MM.1S (cell line): ENCODE results near the gene STK16.
A peak's percentile ranks its signal among the peaks of the same experiment; 100 is the strongest.

Source experiments
- DNase-seq: peaks from one replicate; pipeline ENCODE4 v3.0.0-alpha.2; 2015
- H2AFZ ChIP-seq: fragments of 300-600 bp; sonication (generic); 2 replicates; pipeline ENCODE4 v1.6.0; 2016; ENCODE audit warnings: antibody characterized with exemption, low read length
- H3F3A ChIP-seq: fragments of 300-600 bp; sonication (generic); 2 replicates; pipeline ENCODE4 v1.6.1; 2016; ENCODE audit warnings: mild to moderate bottlenecking, antibody characterized with exemption, low read length, moderate library complexity, mixed read lengths; ENCODE audit not compliant: insufficient read depth
- H3K27ac ChIP-seq: fragments of 300-600 bp; sonication (generic); 2 replicates; pipeline ENCODE4 v1.5.1; 2016; ENCODE audit warnings: mild to moderate bottlenecking, low read length
- H3K27me3 ChIP-seq: fragments of 300-600 bp; sonication (generic); replicated peaks from 2 replicates; pipeline ENCODE4 v1.6.0; 2016; ENCODE audit warnings: low read length; ENCODE audit not compliant: insufficient read depth
- H3K36me3 ChIP-seq: fragments of 300-600 bp; sonication (generic); replicated peaks from 2 replicates; pipeline ENCODE4 v1.6.1; 2016; ENCODE audit warnings: mild to moderate bottlenecking, low read length, mixed read lengths; ENCODE audit not compliant: insufficient read depth
- H3K4me1 ChIP-seq: fragments of 300-600 bp; sonication (generic); 2 replicates; pipeline ENCODE4 v1.6.1; 2016; ENCODE audit warnings: low read length, mixed read lengths
- H3K4me2 ChIP-seq: fragments of 300-600 bp; sonication (generic); 2 replicates; pipeline ENCODE4 v1.6.0; 2016; ENCODE audit warnings: low read depth, low read length
- H3K4me3 ChIP-seq: fragments of 300-600 bp; sonication (generic); 2 replicates; pipeline ENCODE4 v1.5.1; 2016; ENCODE audit warnings: low read length, mixed read lengths
- H3K79me2 ChIP-seq: fragments of 300-600 bp; sonication (generic); 2 replicates; pipeline ENCODE4 v1.6.1; 2016; ENCODE audit warnings: mixed run types, low read length, mixed read lengths
- H3K9ac ChIP-seq: fragments of 300-600 bp; sonication (generic); 2 replicates; pipeline ENCODE4 v1.6.1; 2016; ENCODE audit warnings: low read length, mixed read lengths
- H3K9me2 ChIP-seq: fragments of 300-600 bp; sonication (generic); replicated peaks from 2 replicates; pipeline ENCODE4 v1.6.1; 2016; ENCODE audit warnings: mild to moderate bottlenecking, low read length, mixed read lengths; ENCODE audit not compliant: insufficient read depth
- H3K9me3 ChIP-seq: fragments of 300-600 bp; sonication (generic); replicated peaks from 2 replicates; pipeline ENCODE4 v1.6.1; 2016; ENCODE audit warnings: mild to moderate bottlenecking, low read length, mixed read lengths; ENCODE audit not compliant: insufficient read depth
- H4K20me1 ChIP-seq: fragments of 300-600 bp; sonication (generic); 2 replicates; pipeline ENCODE4 v1.6.1; 2016; ENCODE audit warnings: mild to moderate bottlenecking, low read length, moderate library complexity, mixed read lengths; ENCODE audit not compliant: insufficient read depth
- EZH2 ChIP-seq: fragments of 300-600 bp; sonication (generic); optimal IDR thresholded peaks from 2 replicates; pipeline ENCODE3; 2017; ENCODE audit warnings: low read depth, mild to moderate bottlenecking, antibody characterized with exemption, low read length, mixed read lengths
- EZH2phosphoT487 ChIP-seq: fragments of 300-600 bp; sonication (generic); IDR thresholded peaks from 2 replicates; pipeline ENCODE4 v1.6.1; 2018; ENCODE audit warnings: antibody characterized with exemption, low read length
- TF ChIP-seq, protein P1 (sequence below): fragments of 300-600 bp; sonication (generic); IDR thresholded peaks from 2 replicates; pipeline ENCODE4 v1.5.1; 2016; ENCODE audit warnings: antibody characterized with exemption, low read length, mixed read lengths

Gene STK16, protein sequence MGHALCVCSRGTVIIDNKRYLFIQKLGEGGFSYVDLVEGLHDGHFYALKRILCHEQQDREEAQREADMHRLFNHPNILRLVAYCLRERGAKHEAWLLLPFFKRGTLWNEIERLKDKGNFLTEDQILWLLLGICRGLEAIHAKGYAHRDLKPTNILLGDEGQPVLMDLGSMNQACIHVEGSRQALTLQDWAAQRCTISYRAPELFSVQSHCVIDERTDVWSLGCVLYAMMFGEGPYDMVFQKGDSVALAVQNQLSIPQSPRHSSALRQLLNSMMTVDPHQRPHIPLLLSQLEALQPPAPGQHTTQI

DNA sequence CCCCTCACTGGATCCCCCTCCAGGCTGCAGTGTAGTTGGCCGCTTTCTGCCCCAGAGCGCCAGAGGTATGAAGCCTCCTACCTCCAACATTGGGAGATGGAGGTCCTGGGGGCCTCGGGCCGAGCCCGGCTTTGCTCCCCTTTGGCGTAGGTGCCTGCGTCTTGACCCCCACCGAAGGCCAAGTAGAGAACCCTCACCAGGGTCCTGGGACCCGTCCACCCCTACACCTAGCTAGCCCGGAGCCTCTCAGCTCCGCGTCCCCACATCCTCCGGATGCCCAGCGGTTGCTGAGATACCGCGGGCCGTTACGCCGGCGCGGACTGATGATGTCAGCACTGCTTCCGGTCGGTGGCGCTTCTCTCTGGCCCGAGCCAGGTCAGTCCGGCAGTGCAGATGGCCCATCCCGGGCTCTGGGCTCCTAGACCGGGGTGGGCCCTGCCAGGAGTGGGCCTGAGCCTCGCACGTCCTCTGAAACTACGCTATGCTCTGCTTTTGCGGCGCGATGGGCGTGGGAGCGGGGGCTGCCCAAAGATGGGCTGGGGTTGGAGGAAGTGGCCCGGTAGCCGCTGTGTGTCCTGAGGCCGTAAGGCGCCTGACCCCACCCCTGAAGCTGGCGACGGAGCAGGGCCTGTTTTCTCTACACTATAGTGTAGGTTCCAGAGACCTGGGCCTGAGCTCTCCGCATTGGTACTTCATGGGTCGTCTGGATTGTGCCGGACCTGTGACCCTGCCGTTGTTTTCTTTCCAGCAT, at the start of gene STK16, which contains the start of gene GLB1L:
Gene STK16 (plus strand): TSS at position 332 of the 751 bp plus-strand sequence. CDS start 521 bp downstream, outside the sequence.
Gene GLB1L (minus strand): TSS at position 297 of the 751 bp plus-strand sequence. CDS start 1,871 bp downstream, outside the sequence.
- no peaks in the 10 kb centered on the region for H3K27me3 ChIP-seq
- peak within 1 kb of the TSS; percentile 94 for H3K4me2 ChIP-seq
- 0 out of 2 replicates have a peak, but pooled peaks cover 1% of the 10 kb centered on the region for H3K36me3 ChIP-seq
- H3K4me1 ChIP-seq = peaks cover 44% of the 10 kb centered on the region
- TF ChIP-seq, protein P1, sequence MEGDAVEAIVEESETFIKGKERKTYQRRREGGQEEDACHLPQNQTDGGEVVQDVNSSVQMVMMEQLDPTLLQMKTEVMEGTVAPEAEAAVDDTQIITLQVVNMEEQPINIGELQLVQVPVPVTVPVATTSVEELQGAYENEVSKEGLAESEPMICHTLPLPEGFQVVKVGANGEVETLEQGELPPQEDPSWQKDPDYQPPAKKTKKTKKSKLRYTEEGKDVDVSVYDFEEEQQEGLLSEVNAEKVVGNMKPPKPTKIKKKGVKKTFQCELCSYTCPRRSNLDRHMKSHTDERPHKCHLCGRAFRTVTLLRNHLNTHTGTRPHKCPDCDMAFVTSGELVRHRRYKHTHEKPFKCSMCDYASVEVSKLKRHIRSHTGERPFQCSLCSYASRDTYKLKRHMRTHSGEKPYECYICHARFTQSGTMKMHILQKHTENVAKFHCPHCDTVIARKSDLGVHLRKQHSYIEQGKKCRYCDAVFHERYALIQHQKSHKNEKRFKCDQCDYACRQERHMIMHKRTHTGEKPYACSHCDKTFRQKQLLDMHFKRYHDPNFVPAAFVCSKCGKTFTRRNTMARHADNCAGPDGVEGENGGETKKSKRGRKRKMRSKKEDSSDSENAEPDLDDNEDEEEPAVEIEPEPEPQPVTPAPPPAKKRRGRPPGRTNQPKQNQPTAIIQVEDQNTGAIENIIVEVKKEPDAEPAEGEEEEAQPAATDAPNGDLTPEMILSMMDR = no peak
- TF ChIP-seq EZH2phosphoT487 (no peak), EZH2 (no peak)
- H3K27ac ChIP-seq = peak within 1 kb of the TSS; percentile 62; the same call in 1 of the 2 replicates
- peak within 1 kb of the TSS; percentile 89 for H3K4me3 ChIP-seq
- peaks cover 29% of the 10 kb centered on the region for H3F3A ChIP-seq
- H3K9me3 ChIP-seq = no peaks in the 10 kb centered on the region
- no peaks in the 10 kb centered on the region for H3K9me2 ChIP-seq
- peak within 1 kb of the TSS; percentile 57 for H2AFZ ChIP-seq
- H4K20me1 ChIP-seq = no peaks in the 10 kb centered on the region
- peak within 1 kb of the TSS; percentile 93 for H3K9ac ChIP-seq
- H3K79me2 ChIP-seq = peaks cover 33% of the 10 kb centered on the region
- DNase-seq = peak; percentile 95

DNA sequence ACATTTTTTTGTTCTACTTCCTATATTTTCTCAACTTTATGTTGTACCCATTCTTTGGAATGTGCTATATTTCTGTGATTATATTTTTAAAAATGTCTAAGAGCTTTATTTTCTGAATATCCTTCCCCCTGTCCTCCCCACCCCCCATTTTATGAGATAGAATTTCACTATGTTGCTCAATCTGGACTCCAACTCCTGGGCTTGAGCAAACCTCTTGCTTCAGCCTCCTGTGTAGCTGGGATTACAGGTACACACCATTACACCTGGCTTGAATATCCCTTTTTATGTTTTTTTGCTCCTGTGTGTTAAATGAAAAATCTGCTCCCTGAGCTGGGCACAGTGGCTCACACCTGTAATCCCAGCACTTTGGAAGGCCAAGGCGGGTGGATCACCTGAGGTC, 47.9 kb upstream of the STK16 start:
- H3K9me3 ChIP-seq = no peaks in the 10 kb centered on the region
- no peak for TF ChIP-seq EZH2phosphoT487
- TF ChIP-seq, protein P1 = no peak
- no peak for TF ChIP-seq EZH2

DNA sequence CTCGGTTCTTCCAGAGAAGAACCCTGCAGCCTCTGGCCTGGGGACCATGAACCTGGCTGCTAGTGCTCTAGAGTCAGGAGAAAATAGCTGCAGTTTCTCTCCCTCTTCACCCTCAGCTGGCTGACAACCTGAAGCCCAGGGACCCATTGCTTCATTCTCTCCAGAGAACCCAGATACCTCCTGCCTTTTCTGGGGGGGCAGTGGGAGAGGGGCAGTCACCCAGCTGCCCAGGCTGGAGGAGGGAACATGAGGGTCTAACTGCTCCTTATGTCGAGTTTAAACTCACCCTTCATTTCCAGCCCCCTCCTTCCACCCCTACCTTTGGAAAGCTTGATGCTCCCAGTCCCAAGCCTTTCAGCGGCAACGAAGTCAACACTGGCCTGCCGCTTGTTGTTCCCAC, 46.3 kb upstream of the STK16 start:
- H3K4me2 ChIP-seq = no peak overlapping the region
- H3K27ac ChIP-seq = no peak overlapping the region
- no peaks in the 10 kb centered on the region for H3K4me1 ChIP-seq
- H2AFZ ChIP-seq = no peak overlapping the region
- no peaks in the 10 kb centered on the region for H3K27me3 ChIP-seq
- no peaks in the 10 kb centered on the region for H3K9me2 ChIP-seq
- H3K36me3 ChIP-seq = no peaks in the 10 kb centered on the region
- TF ChIP-seq EZH2 (no peak), EZH2phosphoT487 (no peak)
- TF ChIP-seq, protein P1 = no peak
- H3K79me2 ChIP-seq = no peaks in the 10 kb centered on the region
- no peaks in the 10 kb centered on the region for H3K9me3 ChIP-seq
- H3F3A ChIP-seq = no peaks in the 10 kb centered on the region
- DNase-seq = no peak
- H3K4me3 ChIP-seq = no peak overlapping the region
- H3K9ac ChIP-seq = no peak overlapping the region
- H4K20me1 ChIP-seq = no peaks in the 10 kb centered on the region

More for the DNA sequence above, 47.9 kb upstream of the STK16 start:
- no peak overlapping the region for H2AFZ ChIP-seq
- no peaks in the 10 kb centered on the region for H3K4me1 ChIP-seq
- H3K79me2 ChIP-seq = no peaks in the 10 kb centered on the region
- H3K9me2 ChIP-seq = no peaks in the 10 kb centered on the region
- no peaks in the 10 kb centered on the region for H4K20me1 ChIP-seq
- no peaks in the 10 kb centered on the region for H3K36me3 ChIP-seq
- H3K4me2 ChIP-seq = no peak overlapping the region
- H3K9ac ChIP-seq = no peak overlapping the region
- H3K4me3 ChIP-seq = no peak overlapping the region
- H3K27me3 ChIP-seq = no peaks in the 10 kb centered on the region
- no peaks in the 10 kb centered on the region for H3F3A ChIP-seq
- no peak for DNase-seq
- no peak overlapping the region for H3K27ac ChIP-seq
